Upper lobe of left lung (tissue), 4 donors: ENCODE results near the gene BTBD9.

ENCODE experiments used
- CTCF ChIP-seq, 6 experiments: fragments of 450-650 bp in 4 of 6; fragments of 200-600 bp in 2 of 6; sonication (generic) in 2 of 6; IDR thresholded peaks; one replicate each; pipeline ENCODE4 v1.5.1; 2016 to 2019; ENCODE audit warnings: antibody characterized with exemption in 6 of 6
- EP300 ChIP-seq, 4 donors: sonication (generic); formaldehyde crosslinking; IDR thresholded peaks; one replicate each; pipeline ENCODE4 v1.5.1; 2017; ENCODE audit warnings: antibody characterized with exemption in 4 of 4, control low read depth in 2 of 4
- POLR2A ChIP-seq, 4 donors: fragments of 450-650 bp; IDR thresholded peaks; one replicate each; pipeline ENCODE4 v1.5.1; 2016 to 2017; ENCODE audit warnings: antibody characterized with exemption in 4 of 4, mild to moderate bottlenecking in 2 of 4
- POLR2AphosphoS5 ChIP-seq, 2 donors: sonication (generic); formaldehyde crosslinking; IDR thresholded peaks; one replicate each; pipeline ENCODE4 v1.5.1; 2017; ENCODE audit warnings: antibody characterized with exemption in 2 of 2

- TF ChIP-seq POLR2AphosphoS5 (IDR thresholded peaks at IDR 0.05) (no peak), POLR2A (IDR thresholded peaks at IDR 0.05) (no peak), CTCF (IDR thresholded peaks at IDR 0.05) (no peak), EP300 (IDR thresholded peaks at IDR 0.05) (no peak)
Observed at GRCh38 chr6:38175786-38176185, 463.9 kb downstream of the BTBD9 start.
